GM21367 (cell line): ENCODE measurements around the gene TAX1BP1.
A peak's percentile ranks its signal among the peaks of the same experiment; 100 is the strongest.

Experiments used
- ATAC-seq: cut with Tn5 transposase; IDR thresholded peaks from one replicate; pipeline ENCODE4 v1.9.1; 2021; ENCODE audit not compliant: unreplicated experiment

The TAX1BP1 gene

DNA sequence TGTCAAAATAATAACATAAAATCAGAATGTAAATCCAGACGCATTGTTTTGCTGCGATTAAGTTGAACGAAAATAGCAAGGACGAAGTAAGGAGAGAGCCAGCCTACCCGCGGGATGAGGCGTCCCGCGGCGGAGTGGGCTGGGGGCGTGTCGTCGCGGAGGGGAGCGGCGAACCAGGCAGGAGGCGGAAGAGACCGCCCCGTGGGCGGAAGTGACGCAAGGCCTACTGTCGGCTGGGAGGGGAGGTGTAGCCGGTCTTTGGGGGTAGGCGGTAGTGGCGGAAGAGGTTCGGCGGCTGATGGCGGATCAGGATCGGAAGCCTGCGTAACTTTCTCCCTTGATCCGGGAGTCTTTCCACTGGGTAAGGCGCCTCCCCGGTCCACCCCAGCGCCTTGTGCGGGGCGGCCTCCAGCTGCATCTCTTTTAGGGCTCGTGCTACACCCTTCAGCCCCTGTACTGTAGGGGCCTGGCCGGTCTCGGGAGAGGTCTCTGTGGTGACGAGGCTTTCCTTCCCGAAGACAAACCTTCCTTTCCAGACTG, at the start of gene TAX1BP1:
Gene TAX1BP1 (plus strand): TSS at position 254 of the 540 bp plus-strand sequence. CDS start 8,363 bp downstream, outside the sequence.
- peak; percentile 90 for ATAC-seq

DNA sequence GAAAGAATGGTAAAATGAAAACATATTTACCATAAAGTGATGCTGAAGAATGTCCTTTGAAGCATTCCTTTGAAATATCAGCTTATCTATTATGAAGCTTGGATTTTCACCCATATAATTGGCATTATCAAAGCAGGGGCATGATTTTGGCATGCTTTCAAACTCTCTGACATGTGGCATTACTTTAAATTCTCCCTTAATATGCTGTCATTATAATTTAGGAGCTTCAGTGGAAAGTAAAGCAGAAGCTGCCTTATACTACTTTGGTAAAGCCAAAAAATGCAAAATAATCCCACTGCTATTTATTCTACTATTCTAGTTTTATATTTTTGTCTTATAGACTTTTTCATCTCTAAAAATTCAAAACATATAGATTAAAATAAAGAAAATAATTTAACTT, 49.3 kb upstream of the TAX1BP1 start:
- no peak for ATAC-seq

DNA sequence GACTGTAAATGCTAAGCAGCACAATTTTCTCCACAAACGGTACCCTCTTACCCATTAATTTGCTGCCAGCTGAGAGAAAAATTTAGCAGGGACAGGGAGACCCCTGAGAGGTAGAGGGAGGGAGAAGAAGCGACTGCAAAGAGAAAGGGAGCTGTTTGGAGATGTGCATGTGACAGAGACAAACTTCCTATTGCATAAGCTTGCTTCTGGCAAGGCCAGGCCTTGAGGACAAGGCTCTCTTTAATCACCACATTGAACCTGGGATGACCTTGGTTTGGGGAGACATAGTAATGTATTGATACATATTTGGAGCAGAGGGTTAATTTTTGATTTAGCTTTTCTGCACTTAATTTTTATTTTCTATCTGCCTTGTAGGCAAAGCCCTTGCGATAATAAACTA, 46.2 kb upstream of the TAX1BP1 start:
- no peak for ATAC-seq

DNA sequence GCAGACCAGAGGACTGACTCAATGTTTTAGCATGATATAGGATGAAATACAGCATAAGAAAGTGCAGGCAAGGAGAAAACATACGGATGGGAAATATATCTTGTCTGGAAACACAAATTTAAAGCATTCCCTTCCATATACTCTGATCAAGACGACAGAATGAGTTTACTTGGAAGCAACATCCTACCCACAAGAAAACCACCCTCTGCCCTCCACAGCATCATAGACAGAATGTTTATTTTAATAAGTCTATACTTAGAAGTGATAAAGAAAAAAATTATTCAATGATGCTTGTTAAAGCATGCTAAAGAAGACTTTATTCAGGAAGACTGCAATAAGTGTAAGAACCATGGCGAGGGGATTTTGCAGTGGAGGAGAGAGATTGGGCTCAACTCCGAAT, 44.9 kb upstream of the TAX1BP1 start:
- no peak for ATAC-seq

DNA sequence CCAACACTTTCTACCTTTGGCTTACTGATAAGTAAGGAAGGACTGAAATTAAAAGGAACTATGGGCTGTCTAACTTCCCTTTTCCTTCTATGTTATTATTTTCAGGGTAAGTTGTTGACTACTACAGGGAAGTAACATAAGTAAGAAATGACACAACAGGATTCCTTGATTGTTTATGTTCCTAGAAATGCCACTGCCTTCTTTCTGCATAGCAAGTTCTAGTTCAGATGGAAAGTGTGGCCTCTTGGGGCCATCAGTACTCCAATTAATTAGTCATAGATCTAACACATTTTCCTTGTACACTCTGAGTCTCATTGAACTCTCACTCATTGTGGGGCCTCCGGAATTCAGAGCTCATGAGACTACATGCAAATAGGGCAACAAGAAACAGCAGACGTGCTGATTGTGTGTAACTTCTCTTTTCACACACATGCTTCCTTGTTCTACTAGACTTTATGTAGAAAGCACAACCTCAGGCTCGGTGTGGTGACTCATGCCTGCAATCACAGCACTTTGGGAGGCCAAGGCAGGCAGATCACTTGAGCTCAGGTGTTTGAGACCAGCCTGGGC, 42.0 kb upstream of the TAX1BP1 start:
- ATAC-seq = peak; percentile 88

DNA sequence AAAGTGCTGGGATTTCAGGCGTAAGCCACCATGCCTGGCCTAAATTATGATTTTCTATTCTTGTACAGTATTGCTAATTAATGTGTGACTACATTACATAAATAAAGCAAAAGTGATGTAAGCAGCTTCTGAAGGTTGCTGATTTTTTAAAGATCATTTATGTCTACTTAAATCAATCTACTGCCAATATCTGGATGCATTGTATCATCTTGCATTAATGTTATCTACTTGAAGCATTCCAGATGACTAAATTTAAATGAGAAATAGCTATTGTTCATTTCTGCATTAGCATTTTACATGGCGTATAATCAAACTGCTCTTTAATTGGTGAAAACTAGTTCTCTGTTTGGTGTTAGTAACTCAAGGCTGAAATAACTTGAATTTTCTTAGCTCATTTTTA, 40.2 kb upstream of the TAX1BP1 start:
- ATAC-seq = no peak

DNA sequence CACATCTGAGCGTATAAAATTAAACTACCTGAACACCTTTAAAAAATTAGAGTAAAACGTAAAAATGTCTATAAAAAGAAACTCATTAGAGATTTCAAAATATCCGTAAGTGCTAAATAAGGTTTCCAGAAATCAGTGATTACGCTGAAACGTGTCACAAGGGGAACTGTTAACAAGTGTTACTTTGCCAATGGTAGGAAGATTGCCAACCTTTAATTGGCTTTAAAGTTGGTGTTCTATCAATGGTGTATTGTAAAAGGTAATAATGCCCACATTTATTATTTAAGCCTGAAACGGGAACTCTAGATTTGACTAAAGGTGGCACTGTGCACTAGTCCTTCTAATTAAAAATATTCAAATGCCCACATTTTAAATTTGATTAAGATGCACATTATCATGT, 39.5 kb upstream of the TAX1BP1 start:
- no peak for ATAC-seq

DNA sequence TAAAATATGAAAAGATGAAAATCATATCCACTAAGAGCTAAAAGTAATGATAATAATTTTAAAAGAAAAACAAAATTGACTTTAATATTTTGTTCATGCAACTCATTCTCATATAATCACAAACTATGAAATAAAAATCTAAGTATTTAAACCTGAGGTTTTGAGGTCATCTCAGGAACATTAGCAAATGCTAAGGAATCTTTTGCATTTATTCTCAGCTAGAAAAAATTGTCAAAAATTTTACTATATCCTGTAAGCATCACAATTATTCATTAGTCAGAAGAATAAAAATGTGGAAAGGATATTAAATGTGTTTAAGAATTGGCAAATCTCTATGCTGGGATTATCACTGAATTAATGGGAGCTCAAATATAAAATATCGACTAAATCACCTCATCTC, 36.8 kb upstream of the TAX1BP1 start:
- no peak for ATAC-seq

DNA sequence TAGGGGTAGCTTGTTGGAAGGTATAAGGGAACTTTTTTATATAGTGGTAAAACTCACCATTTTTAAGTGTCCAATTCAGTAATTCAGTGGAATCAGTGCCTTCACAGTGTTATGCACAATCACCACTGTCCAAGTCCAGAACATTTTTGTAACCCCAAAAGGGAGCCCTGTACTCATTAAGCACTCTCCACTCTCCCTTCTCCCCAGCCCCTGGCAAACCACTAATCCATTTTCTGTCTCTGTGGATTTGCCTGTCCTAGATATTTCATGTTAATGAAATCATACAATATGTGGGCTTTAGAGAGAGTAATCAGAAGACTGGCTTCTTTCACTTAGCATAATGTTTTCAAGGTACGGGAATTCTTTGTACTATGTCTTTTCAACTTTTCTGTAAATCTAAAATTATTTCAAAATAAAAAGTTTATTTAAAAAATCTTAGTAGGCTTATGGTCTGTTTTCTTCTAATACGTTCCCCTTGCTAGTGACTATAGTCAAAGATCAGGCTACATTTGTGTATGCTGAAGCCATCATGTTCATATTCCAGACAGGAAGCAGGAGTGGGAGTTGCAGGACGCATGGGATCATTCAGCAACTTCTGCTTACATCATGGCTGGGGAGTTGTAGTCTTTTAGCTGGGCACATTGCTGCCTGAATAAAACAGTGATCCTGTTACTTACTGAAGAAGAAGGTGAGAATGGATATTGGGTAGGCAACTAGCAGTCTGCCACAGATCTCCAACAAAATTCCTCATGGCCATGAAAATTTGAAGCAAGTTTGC, 35.4 kb upstream of the TAX1BP1 start:
- ATAC-seq = no peak

DNA sequence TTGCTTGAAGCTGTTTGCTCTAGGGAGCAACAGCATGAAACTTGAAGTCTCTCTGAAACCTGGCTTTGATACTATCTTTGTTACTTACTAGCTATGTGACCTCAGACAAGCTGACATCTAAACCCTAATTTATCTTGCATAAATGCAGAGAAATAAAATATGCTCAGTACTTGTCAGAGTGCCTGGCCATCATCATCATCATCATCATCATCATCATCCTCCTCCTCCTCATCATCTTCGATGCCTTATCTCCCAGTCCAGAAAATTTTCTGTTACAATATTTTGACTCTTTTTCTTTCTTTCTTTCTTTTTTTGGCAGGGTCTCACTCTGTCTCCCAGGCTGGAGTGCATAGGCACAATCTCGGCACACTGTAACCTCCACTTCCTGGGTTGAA, 34.8 kb upstream of the TAX1BP1 start:
- ATAC-seq = no peak

DNA sequence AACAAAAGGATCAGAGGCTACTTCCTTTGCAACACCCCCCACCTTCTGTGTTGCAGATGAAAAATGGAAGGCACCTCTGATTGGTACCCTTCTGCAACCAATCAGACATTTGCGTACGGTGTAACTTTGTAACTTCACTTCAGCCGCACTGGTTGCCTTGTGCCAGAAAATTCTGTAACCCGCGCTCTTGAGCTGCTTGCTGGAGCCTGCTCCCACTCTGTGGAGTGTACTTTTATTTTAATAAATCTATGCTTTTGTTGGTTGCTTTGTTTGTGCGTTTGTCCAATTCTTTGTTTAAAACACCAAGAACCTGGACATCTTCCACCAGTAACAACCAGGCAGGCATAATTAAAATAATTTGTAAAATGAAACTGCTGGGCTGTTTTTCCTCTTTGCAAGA, 31.5 kb upstream of the TAX1BP1 start:
- ATAC-seq = no peak

DNA sequence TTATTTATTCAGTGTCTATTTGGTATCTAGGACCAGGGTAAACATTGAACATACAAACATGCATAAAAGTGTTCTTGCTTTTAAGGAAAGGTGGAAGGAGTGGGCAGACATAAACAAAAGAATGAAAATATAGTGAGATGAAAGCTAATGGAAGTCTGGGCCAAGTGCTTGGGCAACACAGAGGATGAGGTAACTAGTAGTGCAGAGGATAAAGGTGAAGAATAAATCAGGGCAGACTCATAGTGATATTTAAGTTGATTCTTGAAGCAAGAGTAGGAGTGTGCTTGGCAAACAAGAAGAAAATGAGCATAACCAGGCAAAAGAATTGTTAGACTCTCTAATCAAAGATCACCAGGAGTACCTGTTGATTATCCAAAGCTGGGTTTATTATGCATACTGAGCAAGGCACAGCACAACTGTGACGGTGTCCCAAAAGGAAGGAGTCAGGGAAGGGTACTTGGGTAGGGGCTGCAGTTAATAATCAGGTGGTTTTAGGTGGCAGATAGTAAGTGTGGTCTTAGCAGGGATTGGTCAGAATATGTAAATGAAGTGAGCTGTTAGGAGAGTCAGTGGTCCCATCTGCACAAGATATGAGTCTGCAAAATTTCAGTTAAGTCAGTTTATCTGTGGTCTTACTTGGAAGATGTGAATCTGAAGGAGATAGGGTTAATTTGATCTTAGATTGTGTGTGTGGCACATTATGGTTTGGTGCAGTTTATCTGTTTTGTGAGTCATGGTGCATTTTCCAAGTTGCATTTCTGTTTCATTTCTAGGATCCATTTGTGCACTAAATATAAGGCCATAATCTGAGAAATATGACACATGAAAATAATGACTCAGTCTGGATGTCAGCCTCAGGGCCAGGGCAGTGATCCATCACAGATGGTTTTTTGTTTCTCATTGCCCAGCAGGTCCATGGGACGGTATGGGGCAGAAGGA, 30.6 kb upstream of the TAX1BP1 start:
- ATAC-seq = no peak

DNA sequence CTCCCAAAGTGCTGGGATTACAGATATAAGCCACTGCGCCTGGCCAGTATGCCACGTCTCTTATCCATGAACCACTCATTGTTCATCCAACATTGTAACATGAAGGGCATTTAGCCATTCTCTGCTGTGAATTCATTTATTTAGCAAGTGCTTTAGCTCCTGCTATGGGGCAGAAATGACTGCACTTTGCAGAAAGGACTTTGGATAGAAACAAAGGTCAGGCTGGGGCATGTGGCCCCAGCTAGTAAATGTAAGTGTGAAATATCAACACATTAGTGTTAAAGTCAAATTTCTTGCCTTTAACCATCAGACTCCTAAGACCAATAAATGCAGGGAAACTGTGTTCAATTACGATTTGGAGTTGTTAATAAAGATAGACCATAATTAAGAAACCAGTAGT, 27.7 kb upstream of the TAX1BP1 start:
- no peak for ATAC-seq

DNA sequence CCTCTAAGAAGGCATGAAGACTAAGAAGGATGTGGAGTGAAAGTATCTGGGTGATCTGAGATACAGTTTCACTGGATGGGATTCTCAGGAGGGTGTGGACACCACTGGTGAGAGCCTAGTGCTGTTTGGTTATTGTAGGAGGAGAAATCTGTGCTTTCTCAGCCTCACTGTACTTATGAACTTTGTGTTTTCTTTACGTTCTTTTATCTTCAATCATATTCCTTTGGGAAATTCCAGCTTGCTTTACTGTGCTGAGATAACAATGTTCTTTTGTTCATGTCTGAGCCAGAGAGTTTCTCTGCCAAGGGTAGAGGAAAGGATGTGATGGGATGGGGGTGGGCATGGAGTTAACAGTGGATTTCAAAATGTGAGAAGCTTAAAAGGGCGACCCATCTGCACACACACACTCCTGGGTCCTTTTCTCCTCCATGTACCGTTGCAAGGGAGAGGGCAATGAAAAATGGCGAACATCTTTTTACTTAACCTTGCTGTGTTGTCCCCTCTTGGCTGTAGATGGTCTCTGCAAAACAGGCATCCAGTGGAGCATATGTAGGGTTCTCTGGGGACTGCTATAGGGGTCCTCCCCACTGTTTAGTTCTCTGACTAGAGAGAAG, 25.0 kb upstream of the TAX1BP1 start:
- ATAC-seq = no peak

DNA sequence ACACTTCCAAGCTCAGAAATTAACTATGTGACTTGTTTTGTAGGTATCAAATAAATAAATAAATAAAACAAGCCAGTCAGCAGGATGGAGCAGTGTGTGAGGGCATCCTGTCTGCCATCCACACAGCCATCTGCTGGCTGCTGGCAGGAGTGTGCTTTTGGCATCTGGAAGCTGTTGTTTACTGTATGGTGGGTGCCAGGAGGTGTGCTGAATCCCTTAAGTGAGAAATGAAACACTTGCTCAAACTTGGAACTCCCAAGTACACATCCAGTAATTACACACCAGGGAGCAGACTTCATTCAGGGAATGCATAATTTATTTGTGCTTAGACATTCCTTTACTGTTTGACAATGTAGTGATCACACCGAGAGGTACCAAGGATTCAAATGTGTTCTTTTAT, 16.9 kb upstream of the TAX1BP1 start:
- no peak for ATAC-seq

DNA sequence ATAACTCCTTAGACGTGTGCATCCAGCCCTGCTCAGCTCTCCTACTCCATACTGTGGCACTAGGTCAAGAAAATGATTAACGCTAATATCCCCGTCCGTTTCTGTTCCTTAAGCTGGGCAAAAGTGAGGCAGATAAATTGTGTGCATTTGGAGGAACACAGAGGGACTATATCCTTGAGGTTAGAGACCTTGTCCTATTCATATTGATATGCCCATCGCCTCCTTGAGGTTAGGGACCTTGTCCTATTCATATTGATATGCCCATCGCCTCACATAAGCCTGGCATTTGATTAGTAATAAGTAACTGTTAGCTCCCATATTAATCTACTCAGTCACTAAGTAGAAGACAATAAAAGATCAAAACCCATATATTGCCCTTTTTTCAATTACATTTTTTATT, 12.9 kb upstream of the TAX1BP1 start:
- ATAC-seq = no peak

DNA sequence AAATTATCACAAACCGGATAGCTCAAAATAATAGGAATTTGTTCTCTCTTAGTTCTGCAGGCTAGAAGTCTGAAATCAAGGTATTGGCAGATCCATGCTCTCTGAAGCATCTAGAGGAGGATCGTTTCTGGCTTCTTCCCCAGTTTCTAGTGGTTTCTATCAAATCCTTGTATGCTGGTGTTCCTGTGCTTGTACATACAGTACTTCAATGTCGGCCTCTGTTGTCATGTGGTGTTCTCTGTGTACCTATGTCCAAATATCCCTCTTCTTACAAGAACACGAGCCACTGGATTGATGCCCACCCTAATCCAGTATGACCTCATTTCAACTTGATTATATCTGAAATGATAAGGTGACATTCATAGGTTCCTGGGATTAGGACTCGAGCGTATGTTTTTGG, 9.8 kb upstream of the TAX1BP1 start:
- ATAC-seq = no peak

DNA sequence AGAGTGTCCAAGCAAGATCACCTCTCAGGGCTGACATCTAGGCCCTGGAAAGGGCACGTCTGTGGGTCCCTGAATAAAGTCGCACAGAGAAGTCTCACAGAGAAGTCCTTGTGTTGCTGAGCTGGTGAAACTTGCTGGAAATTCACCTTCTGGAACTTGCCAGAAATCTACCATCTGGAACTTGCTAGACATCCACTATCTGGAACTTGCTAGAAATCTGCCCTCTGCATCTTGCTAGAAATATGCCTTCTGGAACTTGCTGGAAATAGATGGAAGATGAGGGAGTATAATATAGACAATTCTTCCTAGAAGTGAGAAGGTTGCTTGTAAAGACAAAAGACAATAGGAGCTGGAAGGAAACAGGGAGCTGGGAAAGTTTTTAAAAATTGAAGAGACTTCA, 5.4 kb upstream of the TAX1BP1 start:
- no peak for ATAC-seq

DNA sequence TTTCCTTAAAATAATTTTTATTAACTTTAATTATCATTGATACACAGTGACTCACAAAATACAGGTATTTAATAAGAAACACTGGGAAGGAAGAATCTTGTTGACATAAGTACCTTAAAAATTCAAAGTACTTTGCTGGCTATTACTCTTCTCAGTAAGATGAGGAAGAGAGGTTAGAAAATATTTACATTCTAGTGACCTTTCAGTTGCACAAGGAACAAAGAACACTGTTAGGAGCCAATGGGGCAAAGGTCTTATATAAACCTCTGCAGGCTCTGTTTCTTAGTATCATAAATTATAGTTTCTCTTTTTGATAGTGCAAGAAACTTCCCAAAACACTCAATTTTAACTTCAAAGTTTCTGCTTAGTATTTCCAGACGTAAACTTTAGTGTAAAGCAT, 4.8 kb upstream of the TAX1BP1 start:
- ATAC-seq = no peak

DNA sequence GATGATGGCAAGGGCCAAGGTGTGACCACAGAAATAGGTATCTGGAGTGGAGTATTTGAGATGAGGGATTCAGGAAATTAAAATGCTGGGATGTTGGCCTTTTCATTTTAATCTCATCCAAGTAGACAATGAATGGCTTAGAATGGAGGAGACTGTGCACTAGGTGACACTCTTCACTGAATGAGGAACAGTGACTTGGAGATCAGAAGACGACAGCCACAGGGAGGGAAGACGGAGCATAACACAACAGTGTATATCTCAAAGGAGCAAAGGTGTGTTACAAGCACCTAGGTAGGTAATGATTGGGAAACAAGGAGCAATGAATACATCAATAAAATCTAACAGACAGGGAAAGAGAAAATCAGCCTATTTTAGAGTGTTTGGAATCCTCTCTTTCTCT, 4.1 kb upstream of the TAX1BP1 start:
- ATAC-seq = no peak

DNA sequence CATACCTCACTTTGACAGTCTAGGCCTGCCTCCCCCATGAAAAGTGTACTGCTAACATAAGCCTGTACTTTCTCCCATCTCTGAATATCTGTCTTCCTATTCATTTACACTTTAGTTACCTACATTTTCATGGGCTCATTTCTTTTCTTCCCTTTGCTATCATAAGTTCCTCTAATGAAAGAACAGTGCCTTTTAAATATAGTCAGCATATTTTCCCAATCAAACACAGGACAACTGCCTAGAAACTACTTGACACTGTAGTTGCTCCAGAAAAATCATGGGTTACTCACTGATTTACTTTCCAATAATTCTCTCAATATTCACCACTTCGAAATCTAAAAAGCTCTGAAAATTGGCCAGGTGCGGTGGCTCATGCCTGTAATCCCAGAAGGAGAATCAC, 2.8 kb upstream of the TAX1BP1 start:
- ATAC-seq = no peak
